ENCODE results near the gene RARA.

- TF ChIP-seq, protein P1, sequence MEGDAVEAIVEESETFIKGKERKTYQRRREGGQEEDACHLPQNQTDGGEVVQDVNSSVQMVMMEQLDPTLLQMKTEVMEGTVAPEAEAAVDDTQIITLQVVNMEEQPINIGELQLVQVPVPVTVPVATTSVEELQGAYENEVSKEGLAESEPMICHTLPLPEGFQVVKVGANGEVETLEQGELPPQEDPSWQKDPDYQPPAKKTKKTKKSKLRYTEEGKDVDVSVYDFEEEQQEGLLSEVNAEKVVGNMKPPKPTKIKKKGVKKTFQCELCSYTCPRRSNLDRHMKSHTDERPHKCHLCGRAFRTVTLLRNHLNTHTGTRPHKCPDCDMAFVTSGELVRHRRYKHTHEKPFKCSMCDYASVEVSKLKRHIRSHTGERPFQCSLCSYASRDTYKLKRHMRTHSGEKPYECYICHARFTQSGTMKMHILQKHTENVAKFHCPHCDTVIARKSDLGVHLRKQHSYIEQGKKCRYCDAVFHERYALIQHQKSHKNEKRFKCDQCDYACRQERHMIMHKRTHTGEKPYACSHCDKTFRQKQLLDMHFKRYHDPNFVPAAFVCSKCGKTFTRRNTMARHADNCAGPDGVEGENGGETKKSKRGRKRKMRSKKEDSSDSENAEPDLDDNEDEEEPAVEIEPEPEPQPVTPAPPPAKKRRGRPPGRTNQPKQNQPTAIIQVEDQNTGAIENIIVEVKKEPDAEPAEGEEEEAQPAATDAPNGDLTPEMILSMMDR (IDR thresholded peaks at IDR 0.05) = no peak
- TF ChIP-seq POLR2AphosphoS5 (IDR thresholded peaks at IDR 0.05) (no peak), POLR2A (IDR thresholded peaks at IDR 0.05) (no peak)
Measured at GRCh38 chr17:40352237-40352778, 43.3 kb downstream of the RARA start.

All from gastroesophageal sphincter (tissue), 3 donors.